Measurements from ENCODE around the gene INHBE.

Gene INHBE

GRCh38 chr12:57467915-57468314 is 12.8 kb downstream of the INHBE start:
- TF ChIP-seq REST (IDR thresholded peaks at IDR 0.05; ENCODE audit: insufficient read depth in 1 of 2, low read depth in 2 of 2, low read length in 2 of 2) (no peak), FOXP2 (optimal IDR thresholded peaks at IDR 0.05; ENCODE audit: borderline replicate concordance, extremely low read depth, extremely low read length, insufficient read depth) (no peak), POLR2AphosphoS5 (IDR thresholded peaks at IDR 0.05; ENCODE audit: low read depth, low read length) (no peak), TAF1 (IDR thresholded peaks at IDR 0.05; ENCODE audit: borderline replicate concordance, insufficient read depth, low read length) (no peak), SIN3A (IDR thresholded peaks at IDR 0.05; ENCODE audit: borderline replicate concordance, insufficient read depth, low read length) (no peak)

DNA sequence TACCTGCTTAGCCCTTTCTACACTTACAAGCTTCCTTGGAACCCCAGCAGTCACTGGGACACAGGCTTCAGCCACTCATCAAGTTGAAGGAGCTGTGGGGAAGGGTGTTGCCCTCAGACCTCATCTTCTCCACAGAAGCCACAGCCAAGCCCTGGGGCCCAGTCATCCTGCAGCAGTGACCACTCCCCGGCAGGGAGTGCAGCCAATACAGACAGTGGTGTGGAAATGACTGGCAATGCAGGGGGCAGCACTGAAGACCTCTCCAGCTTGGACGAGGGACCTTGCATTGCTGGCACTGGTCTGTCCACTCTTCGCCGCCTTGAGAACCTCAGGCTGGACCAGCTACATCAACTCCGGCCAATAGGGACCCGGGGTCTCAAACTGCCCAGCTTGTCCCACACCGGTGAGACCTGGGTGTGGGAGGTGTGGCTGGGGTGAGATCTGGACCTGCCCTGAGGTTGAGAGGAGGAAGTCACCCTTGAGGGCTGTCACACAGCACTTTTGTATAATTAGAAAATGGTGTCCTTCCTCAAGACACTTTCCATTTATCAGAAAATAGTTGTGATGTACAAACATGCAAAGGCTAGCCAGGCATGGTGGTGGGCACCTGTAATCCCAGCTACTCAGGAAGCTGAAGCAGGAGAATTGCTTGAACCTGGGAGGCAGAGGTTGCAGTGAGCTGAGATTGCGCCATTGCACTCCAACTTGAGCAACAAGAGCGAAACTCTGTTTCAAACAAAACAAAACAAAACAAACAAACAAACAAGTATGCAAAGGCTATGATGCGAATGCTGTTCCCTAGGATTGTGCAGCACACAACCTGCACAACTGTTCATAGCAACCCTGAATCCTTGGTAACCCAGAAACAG is 14.4 kb downstream of the INHBE start:
- TF ChIP-seq SIN3A (IDR thresholded peaks at IDR 0.05; ENCODE audit: borderline replicate concordance, insufficient read depth, low read length) (no peak), FOXP2 (optimal IDR thresholded peaks at IDR 0.05; ENCODE audit: borderline replicate concordance, extremely low read depth, extremely low read length, insufficient read depth) (no peak), POLR2AphosphoS5 (IDR thresholded peaks at IDR 0.05; ENCODE audit: low read depth, low read length) (no peak), REST (IDR thresholded peaks at IDR 0.05; ENCODE audit: insufficient read depth in 1 of 2, low read depth in 2 of 2, low read length in 2 of 2) (no peak), TAF1 (IDR thresholded peaks at IDR 0.05; ENCODE audit: borderline replicate concordance, insufficient read depth, low read length) (no peak)

GRCh38 chr12:57470286-57470969 is 15.3 kb downstream of the INHBE start:
- TF ChIP-seq SIN3A (IDR thresholded peaks at IDR 0.05; ENCODE audit: borderline replicate concordance, insufficient read depth, low read length) (no peak), FOXP2 (optimal IDR thresholded peaks at IDR 0.05; ENCODE audit: borderline replicate concordance, extremely low read depth, extremely low read length, insufficient read depth) (no peak), REST (IDR thresholded peaks at IDR 0.05; ENCODE audit: insufficient read depth in 1 of 2, low read depth in 2 of 2, low read length in 2 of 2) (no peak), POLR2AphosphoS5 (IDR thresholded peaks at IDR 0.05; ENCODE audit: low read depth, low read length) (no peak), TAF1 (IDR thresholded peaks at IDR 0.05; ENCODE audit: borderline replicate concordance, insufficient read depth, low read length) (no peak)

DNA sequence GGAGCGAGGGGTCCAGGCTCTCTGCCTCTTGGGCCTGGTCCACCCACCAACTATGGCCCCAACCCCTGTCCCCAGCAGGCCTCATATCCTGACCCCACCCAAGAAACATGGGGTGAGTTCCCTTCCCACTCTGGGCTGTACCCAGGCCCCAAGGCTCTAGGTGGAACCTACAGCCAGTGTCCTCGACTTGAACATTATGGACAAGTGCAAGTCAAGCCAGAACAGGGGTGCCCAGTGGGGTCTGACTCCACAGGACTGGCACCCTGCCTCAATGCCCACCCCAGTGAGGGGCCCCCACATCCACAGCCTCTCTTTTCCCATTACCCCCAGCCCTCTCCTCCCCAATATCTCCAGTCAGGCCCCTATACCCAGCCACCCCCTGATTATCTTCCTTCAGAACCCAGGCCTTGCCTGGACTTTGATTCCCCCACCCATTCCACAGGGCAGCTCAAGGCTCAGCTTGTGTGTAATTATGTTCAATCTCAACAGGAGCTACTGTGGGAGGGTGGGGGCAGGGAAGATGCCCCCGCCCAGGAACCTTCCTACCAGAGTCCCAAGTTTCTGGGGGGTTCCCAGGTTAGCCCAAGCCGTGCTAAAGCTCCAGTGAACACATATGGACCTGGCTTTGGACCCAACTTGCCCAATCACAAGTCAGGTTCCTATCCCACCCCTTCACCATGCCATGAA is 16.0 kb downstream of the INHBE start:
- TF ChIP-seq POLR2AphosphoS5 (IDR thresholded peaks at IDR 0.05; ENCODE audit: low read depth, low read length) (no peak), FOXP2 (optimal IDR thresholded peaks at IDR 0.05; ENCODE audit: borderline replicate concordance, extremely low read depth, extremely low read length, insufficient read depth) (no peak), SIN3A (IDR thresholded peaks at IDR 0.05; ENCODE audit: borderline replicate concordance, insufficient read depth, low read length) (no peak), TAF1 (IDR thresholded peaks at IDR 0.05; ENCODE audit: borderline replicate concordance, insufficient read depth, low read length) (no peak), REST (IDR thresholded peaks at IDR 0.05; ENCODE audit: insufficient read depth in 1 of 2, low read depth in 2 of 2, low read length in 2 of 2) (no peak)

Data from PFSK-1 (cell line).